ENCODE data around the gene CAP2. TPM values are rescaled to one million over a fixed set of nuclear protein-coding genes. Genes with fewer than 3 reads are reported as not detected.

CAP2 gene
- total RNA-seq, 1 donor from 2014 or later = 55.3 TPM

GRCh38 chr6:17494919-17495318, 101.5 kb downstream of the CAP2 start:
- no peak for FAIRE-seq
- H3K4me1 Mint-ChIP-seq (ENCODE audit: low read depth, unreplicated experiment) = peaks cover 34% of the 10 kb centered on the region
- Histone ChIP-seq H3K9me3 (ENCODE audit: insufficient read depth, low read depth, low read length) (no peaks in the 10 kb centered on the region), H3K36me3 (ENCODE audit: insufficient read depth, low read length) (no peaks in the 10 kb centered on the region), H3K27ac (ENCODE audit: low read depth, low read length) (no peak overlapping the region), H3K27me3 (ENCODE audit: insufficient read depth, low read length) (no peaks in the 10 kb centered on the region), H3K79me2 (ENCODE audit: insufficient read depth, low read length) (no peaks in the 10 kb centered on the region), H4K20me1 (ENCODE audit: insufficient read depth, low read length) (no peaks in the 10 kb centered on the region), H2AFZ (ENCODE audit: low read depth, low read length) (no peak overlapping the region), H3K4me1 (ENCODE audit: insufficient read depth, low read length) (peaks cover 22% of the 10 kb centered on the region), H3K9ac (ENCODE audit: low read length) (no peak overlapping the region), H3K4me3 (ENCODE audit: insufficient read depth, low read depth, low read length) (no peak overlapping the region), H3K4me2 (ENCODE audit: low read length) (no peak overlapping the region)
- no peak for DNase-seq (ENCODE audit: low read depth)
- TF ChIP-seq CTCF (IDR thresholded peaks at IDR 0.05; ENCODE audit: insufficient read depth, low read depth, low read length) (no peak), EZH2 (IDR thresholded peaks at IDR 0.05; ENCODE audit: insufficient read depth, low read length) (no peak)
- peaks cover 17% of the 10 kb centered on the region for H3K36me3 Mint-ChIP-seq (ENCODE audit: low read depth, unreplicated experiment)
- no peaks in the 10 kb centered on the region for H3K27me3 Mint-ChIP-seq (ENCODE audit: low read depth, unreplicated experiment)
- no peak overlapping the region for H3K4me3 Mint-ChIP-seq (ENCODE audit: unreplicated experiment)
- peaks cover 4% of the 10 kb centered on the region for H3K9me3 Mint-ChIP-seq (ENCODE audit: unreplicated experiment)
- peak overlapping the region; percentile 21 for H3K27ac Mint-ChIP-seq (ENCODE audit: unreplicated experiment)

GRCh38 chr6:17497535-17498095, 104.2 kb downstream of the CAP2 start:
- H3K27ac Mint-ChIP-seq (ENCODE audit: unreplicated experiment) = no peak overlapping the region
- H3K36me3 Mint-ChIP-seq (ENCODE audit: low read depth, unreplicated experiment) = peaks cover 10% of the 10 kb centered on the region
- Histone ChIP-seq H3K79me2 (ENCODE audit: insufficient read depth, low read length) (no peaks in the 10 kb centered on the region), H3K9ac (ENCODE audit: low read length) (no peak overlapping the region), H3K4me3 (ENCODE audit: insufficient read depth, low read depth, low read length) (no peak overlapping the region), H3K27ac (ENCODE audit: low read depth, low read length) (no peak overlapping the region), H3K27me3 (ENCODE audit: insufficient read depth, low read length) (no peaks in the 10 kb centered on the region), H3K9me3 (ENCODE audit: insufficient read depth, low read depth, low read length) (no peaks in the 10 kb centered on the region), H2AFZ (ENCODE audit: low read depth, low read length) (no peak overlapping the region), H3K4me2 (ENCODE audit: low read length) (no peak overlapping the region), H4K20me1 (ENCODE audit: insufficient read depth, low read length) (no peaks in the 10 kb centered on the region), H3K36me3 (ENCODE audit: insufficient read depth, low read length) (no peaks in the 10 kb centered on the region), H3K4me1 (ENCODE audit: insufficient read depth, low read length) (peaks cover 14% of the 10 kb centered on the region)
- TF ChIP-seq EZH2 (IDR thresholded peaks at IDR 0.05; ENCODE audit: insufficient read depth, low read length) (no peak), CTCF (IDR thresholded peaks at IDR 0.05; ENCODE audit: insufficient read depth, low read depth, low read length) (no peak)
- DNase-seq (ENCODE audit: low read depth) (no peak), FAIRE-seq (no peak)
- no peaks in the 10 kb centered on the region for H3K27me3 Mint-ChIP-seq (ENCODE audit: low read depth, unreplicated experiment)
- peaks cover 4% of the 10 kb centered on the region for H3K9me3 Mint-ChIP-seq (ENCODE audit: unreplicated experiment)
- H3K4me1 Mint-ChIP-seq (ENCODE audit: low read depth, unreplicated experiment) = peaks cover 26% of the 10 kb centered on the region
- H3K4me3 Mint-ChIP-seq (ENCODE audit: unreplicated experiment) = no peak overlapping the region

GRCh38 chr6:17501442-17501841, 108.0 kb downstream of the CAP2 start:
- Mint-ChIP-seq H3K4me3 (ENCODE audit: unreplicated experiment) (no peak overlapping the region), H3K27ac (ENCODE audit: unreplicated experiment) (no peak overlapping the region), H3K4me1 (ENCODE audit: low read depth, unreplicated experiment) (peaks cover 8% of the 10 kb centered on the region), H3K36me3 (ENCODE audit: low read depth, unreplicated experiment) (peaks cover 4% of the 10 kb centered on the region), H3K27me3 (ENCODE audit: low read depth, unreplicated experiment) (no peaks in the 10 kb centered on the region), H3K9me3 (ENCODE audit: unreplicated experiment) (no peaks in the 10 kb centered on the region)
- no peaks in the 10 kb centered on the region for H4K20me1 ChIP-seq (ENCODE audit: insufficient read depth, low read length)
- no peaks in the 10 kb centered on the region for H3K36me3 ChIP-seq (ENCODE audit: insufficient read depth, low read length)
- no peaks in the 10 kb centered on the region for H3K79me2 ChIP-seq (ENCODE audit: insufficient read depth, low read length)
- no peak overlapping the region for H3K4me3 ChIP-seq (ENCODE audit: insufficient read depth, low read depth, low read length)
- no peak overlapping the region for H3K4me2 ChIP-seq (ENCODE audit: low read length)
- no peak for FAIRE-seq
- no peak for DNase-seq (ENCODE audit: low read depth)
- no peak overlapping the region for H3K27ac ChIP-seq (ENCODE audit: low read depth, low read length)
- no peaks in the 10 kb centered on the region for H3K9me3 ChIP-seq (ENCODE audit: insufficient read depth, low read depth, low read length)
- no peak overlapping the region for H3K9ac ChIP-seq (ENCODE audit: low read length)
- no peaks in the 10 kb centered on the region for H3K27me3 ChIP-seq (ENCODE audit: insufficient read depth, low read length)
- TF ChIP-seq CTCF (IDR thresholded peaks at IDR 0.05; ENCODE audit: insufficient read depth, low read depth, low read length) = no peak
- TF ChIP-seq EZH2 (IDR thresholded peaks at IDR 0.05; ENCODE audit: insufficient read depth, low read length) = no peak
- peaks cover 6% of the 10 kb centered on the region for H3K4me1 ChIP-seq (ENCODE audit: insufficient read depth, low read length)
- H2AFZ ChIP-seq (ENCODE audit: low read depth, low read length) = no peak overlapping the region
